Tibial nerve (tissue), 4 donors: ENCODE measurements around the gene HIP1. TPM values are rescaled to one million over a fixed set of nuclear protein-coding genes. Genes with fewer than 3 reads are reported as not detected.

Experiments
- DNase-seq, 2 donors: peaks; one replicate each; pipeline ENCODE4 v3.0.0-alpha.2; 2019; ENCODE audit warnings: low spot score in 2 of 2
- H3K27ac ChIP-seq, 4 donors: fragments of 200-600 bp; sonication (generic) in 3 of 4; one replicate each; pipeline ENCODE4 v1.5.1; 2017 to 2019; ENCODE audit warnings: mild to moderate bottlenecking in 1 of 4
- H3K27me3 ChIP-seq, 2 donors: fragments of 200-600 bp; sonication (generic) in 1 of 2; one replicate each; pipeline versions ENCODE4 v1.5.1 to v1.6.0; 2017 to 2019
- H3K36me3 ChIP-seq, 3 donors: fragments of 200-600 bp; sonication (generic); one replicate each; pipeline ENCODE4 v1.5.1; 2018 to 2019
- H3K4me1 ChIP-seq, 4 donors: fragments of 200-600 bp; sonication (generic) in 3 of 4; one replicate each; pipeline ENCODE4 v1.5.1; 2017 to 2019
- H3K4me3 ChIP-seq, 4 donors: fragments of 200-600 bp; sonication (generic) in 3 of 4; one replicate each; pipeline ENCODE4 v1.5.1; 2017 to 2019; ENCODE audit warnings: mild to moderate bottlenecking in 1 of 4, moderate library complexity in 1 of 4
- H3K9me3 ChIP-seq, 4 donors: fragments of 200-600 bp; sonication (generic) in 3 of 4; one replicate each; pipeline ENCODE4 v1.5.1; 2017 to 2019
- EP300 ChIP-seq, 2 donors: sonication (generic); formaldehyde crosslinking; IDR thresholded peaks; one replicate each; pipeline ENCODE4 v1.6.1; 2017; ENCODE audit warnings: antibody characterized with exemption in 2 of 2, mild to moderate bottlenecking in 1 of 2
- POLR2A ChIP-seq, 2 donors: fragments of 450-650 bp; IDR thresholded peaks; one replicate each; pipeline ENCODE4 v1.6.1; 2017; ENCODE audit warnings: antibody characterized with exemption in 2 of 2, mild to moderate bottlenecking in 2 of 2, moderate library complexity in 2 of 2
- WGBS, 2 donors: methylation state at CpG; one replicate each; pipeline ENCODE4 v1.1.5; 2018; 5-methylcytosine and 5-hydroxymethylcytosine counted together
- total RNA-seq, 4 donors: library from RNA; depleted of rRNA; stranded (reverse); fragments of >200 nt; gene quantifications; one replicate each; pipeline ENCODE4 v1.1.0, GENCODE V29; 2016
- TF ChIP-seq, protein P1 (sequence below), 5 experiments: fragments of 200-600 bp in 3 of 5; fragments of 450-650 bp in 2 of 5; sonication (generic) in 3 of 5; IDR thresholded peaks; one replicate each; pipeline ENCODE4 v1.5.1; 2016 to 2019; ENCODE audit warnings: antibody characterized with exemption in 5 of 5, mild to moderate bottlenecking in 3 of 5, moderate library complexity in 2 of 5

The HIP1 gene
- total RNA-seq, 4 donors from 2014 or later, result 43.2 to 59.7 (median 49.8) TPM

DNA sequence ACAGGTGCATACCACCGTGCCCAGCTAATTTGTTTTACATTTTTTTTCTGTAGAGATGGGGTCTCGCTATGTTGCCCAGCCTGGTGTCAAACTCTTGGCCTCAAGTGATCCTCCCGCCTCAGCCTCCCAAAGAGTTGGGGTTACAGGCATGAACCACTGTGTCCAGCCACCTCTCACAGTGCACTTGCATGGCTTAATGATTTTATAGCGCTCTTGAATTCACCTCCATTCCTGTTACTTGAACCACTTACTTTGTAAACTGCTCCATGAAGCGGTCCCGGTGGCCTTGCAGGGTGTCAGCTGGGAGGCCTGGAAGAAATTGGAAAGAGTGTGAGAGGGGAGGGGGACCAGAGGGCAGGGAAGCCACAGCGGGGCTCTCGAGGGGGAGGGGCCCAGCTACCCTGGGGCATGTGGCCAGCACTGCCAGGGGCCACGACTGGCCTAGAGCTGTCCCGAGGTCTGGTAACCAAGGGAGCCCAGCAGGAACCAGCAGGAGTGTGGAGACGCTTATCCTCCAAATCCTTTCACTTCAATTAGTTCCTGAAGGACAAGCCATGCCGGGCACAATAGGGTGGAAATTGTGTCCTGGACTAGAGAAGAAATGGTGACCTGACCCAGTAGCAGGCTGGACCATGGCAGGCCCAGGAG, 170.7 kb downstream of the HIP1 start:
- peaks cover 0 to 18% (median 0%) of the 10 kb centered on the region in 4 donors for H3K4me1 ChIP-seq
- TF ChIP-seq POLR2A (IDR thresholded peaks at IDR 0.05), result no peak
- TF ChIP-seq, protein P1, sequence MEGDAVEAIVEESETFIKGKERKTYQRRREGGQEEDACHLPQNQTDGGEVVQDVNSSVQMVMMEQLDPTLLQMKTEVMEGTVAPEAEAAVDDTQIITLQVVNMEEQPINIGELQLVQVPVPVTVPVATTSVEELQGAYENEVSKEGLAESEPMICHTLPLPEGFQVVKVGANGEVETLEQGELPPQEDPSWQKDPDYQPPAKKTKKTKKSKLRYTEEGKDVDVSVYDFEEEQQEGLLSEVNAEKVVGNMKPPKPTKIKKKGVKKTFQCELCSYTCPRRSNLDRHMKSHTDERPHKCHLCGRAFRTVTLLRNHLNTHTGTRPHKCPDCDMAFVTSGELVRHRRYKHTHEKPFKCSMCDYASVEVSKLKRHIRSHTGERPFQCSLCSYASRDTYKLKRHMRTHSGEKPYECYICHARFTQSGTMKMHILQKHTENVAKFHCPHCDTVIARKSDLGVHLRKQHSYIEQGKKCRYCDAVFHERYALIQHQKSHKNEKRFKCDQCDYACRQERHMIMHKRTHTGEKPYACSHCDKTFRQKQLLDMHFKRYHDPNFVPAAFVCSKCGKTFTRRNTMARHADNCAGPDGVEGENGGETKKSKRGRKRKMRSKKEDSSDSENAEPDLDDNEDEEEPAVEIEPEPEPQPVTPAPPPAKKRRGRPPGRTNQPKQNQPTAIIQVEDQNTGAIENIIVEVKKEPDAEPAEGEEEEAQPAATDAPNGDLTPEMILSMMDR (IDR thresholded peaks at IDR 0.05), result no peak
- TF ChIP-seq EP300 (IDR thresholded peaks at IDR 0.05), result no peak
- 90% methylated on average over 12 of the region's 12 CpGs for WGBS, 2 donors
- no peak overlapping the region for H3K27ac ChIP-seq
- H3K9me3 ChIP-seq, result no peaks in the 10 kb centered on the region
- no peak for DNase-seq
- no peaks in the 10 kb centered on the region for H3K27me3 ChIP-seq
- no peak overlapping the region for H3K4me3 ChIP-seq
- peaks cover 0 to 97% (median 8%) of the 10 kb centered on the region in 3 donors for H3K36me3 ChIP-seq

DNA sequence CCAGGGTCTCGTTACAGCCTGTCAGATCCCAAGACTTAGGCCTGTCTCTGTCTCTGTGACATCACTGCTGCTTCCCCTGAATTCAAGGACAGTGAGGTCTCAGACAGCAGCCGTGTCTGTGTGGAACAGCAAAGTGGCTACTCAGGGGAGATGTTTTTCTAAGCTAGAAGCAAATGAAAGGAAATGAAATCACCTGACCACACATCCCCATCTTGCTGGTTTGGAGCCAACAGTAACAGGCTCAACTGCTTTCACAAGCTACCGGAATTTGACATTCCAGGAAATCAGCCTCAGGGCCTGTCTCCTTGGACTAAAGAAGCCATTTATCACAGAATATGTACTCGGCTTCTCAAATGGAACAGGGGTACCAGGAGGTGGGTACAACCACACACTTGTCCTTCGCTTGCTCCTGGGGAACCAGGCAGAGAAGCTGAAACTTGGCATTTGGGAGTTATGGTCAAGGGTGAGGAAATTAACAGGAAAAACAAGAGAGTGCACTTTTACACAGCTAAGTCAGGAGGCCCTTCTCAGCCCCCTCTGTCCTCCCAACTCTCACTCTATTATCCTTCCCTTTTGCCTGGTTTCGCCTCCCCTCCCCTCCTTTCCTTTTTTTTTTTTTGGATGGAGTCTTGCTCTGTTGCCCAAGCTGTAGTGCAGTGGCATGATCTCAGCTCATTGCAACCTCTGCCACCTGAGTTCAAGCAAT, 173.5 kb downstream of the HIP1 start:
- 46 to 47% methylated on average over 5 to 6 of the region's 6 CpGs for WGBS, 2 donors
- peaks cover 0 to 97% (median 10%) of the 10 kb centered on the region in 3 donors for H3K36me3 ChIP-seq
- H3K4me1 ChIP-seq, result peaks cover 0 to 18% (median 0%) of the 10 kb centered on the region in 4 donors

DNA sequence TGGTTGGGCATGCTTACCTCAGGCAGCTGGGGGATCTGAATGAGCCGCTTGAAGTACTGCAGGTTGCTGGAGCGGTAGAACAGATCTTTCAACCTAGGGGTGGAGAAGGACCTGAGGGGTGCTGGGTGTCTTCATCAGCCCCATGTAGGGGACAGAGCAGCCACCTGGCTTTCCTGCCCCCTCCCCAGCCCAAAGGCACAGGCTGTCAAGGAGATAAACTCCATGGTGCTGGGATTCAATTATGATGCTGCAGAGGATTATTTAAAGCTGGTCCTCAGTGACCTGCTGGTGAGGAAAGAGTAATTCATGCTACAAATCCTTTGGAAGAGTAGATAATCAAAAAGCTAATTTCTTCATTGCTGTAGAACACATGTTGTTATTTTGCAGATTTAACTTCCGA, 175.6 kb downstream of the HIP1 start:
- Histone ChIP-seq H3K4me3 (no peak overlapping the region), H3K36me3 (peaks cover 0 to 97% (median 7%) of the 10 kb centered on the region in 3 donors), H3K4me1 (peaks cover 0 to 18% (median 0%) of the 10 kb centered on the region in 4 donors), H3K27me3 (no peaks in the 10 kb centered on the region), H3K9me3 (no peaks in the 10 kb centered on the region), H3K27ac (no peak overlapping the region)
- TF ChIP-seq POLR2A (IDR thresholded peaks at IDR 0.05), result no peak
- TF ChIP-seq, protein P1 (IDR thresholded peaks at IDR 0.05), result no peak
- TF ChIP-seq EP300 (IDR thresholded peaks at IDR 0.05), result no peak
- 97 to 98% methylated on average over 3 of the region's 3 CpGs for WGBS, 2 donors
- DNase-seq, result no peak

More for the DNA sequence above, 173.5 kb downstream of the HIP1 start:
- H3K9me3 ChIP-seq, result no peaks in the 10 kb centered on the region
- no peaks in the 10 kb centered on the region for H3K27me3 ChIP-seq
- TF ChIP-seq POLR2A (IDR thresholded peaks at IDR 0.05), result no peak
- TF ChIP-seq EP300 (IDR thresholded peaks at IDR 0.05), result peak in 1 of 2 donors; percentile 77
- TF ChIP-seq, protein P1 (IDR thresholded peaks at IDR 0.05), result no peak
- peak overlapping the region in 3 of 4 donors; percentile 41 to 62 (median 59) for H3K27ac ChIP-seq
- no peak overlapping the region for H3K4me3 ChIP-seq
- DNase-seq, result peak in 1 of 2 donors; percentile 61

DNA sequence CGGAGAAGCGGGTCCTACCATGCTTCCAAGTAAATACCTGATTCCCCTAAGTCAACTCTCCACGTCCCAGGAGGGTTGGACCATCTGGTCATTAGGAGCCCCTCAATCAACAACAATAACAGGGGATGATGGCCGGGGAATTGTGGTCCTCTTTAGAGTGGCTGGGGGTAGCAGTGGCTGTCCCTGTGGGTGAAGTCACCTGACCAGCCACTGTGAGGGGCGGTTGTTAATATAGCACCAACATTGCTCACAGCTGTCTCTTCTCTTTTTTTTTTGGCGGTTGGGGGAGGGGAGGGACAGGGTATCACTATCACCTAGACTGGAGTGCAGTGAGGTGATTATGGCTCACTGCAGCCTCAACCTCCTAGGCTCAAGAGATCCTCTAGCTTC, 178.8 kb downstream of the HIP1 start:
- Histone ChIP-seq H3K9me3 (no peaks in the 10 kb centered on the region), H3K36me3 (peaks cover 6 to 98% (median 7%) of the 10 kb centered on the region in 3 donors), H3K27me3 (no peaks in the 10 kb centered on the region), H3K4me3 (no peak overlapping the region), H3K4me1 (peaks cover 0 to 3% (median 0%) of the 10 kb centered on the region in 4 donors), H3K27ac (no peak overlapping the region)
- DNase-seq, result no peak
- 87 to 92% methylated on average over 5 to 6 of the region's 6 CpGs for WGBS, 2 donors
- TF ChIP-seq POLR2A (IDR thresholded peaks at IDR 0.05), result no peak
- TF ChIP-seq, protein P1 (IDR thresholded peaks at IDR 0.05), result no peak
- no peak for TF ChIP-seq EP300 (IDR thresholded peaks at IDR 0.05)
